Liver (tissue), 9 donors: ENCODE data around the gene AOPEP. TPM values are rescaled to one million over a fixed set of nuclear protein-coding genes. Genes with fewer than 3 reads are reported as not detected.

ENCODE experiments used
- DNase-seq: peaks from one replicate; pipeline ENCODE4 v3.0.0-alpha.2; 2017; ENCODE audit warnings: low spot score
- H3K27ac ChIP-seq, 2 donors: one replicate each; pipeline ENCODE4 v1.7.0; 2013; ENCODE audit warnings: inconsistent platforms in 2 of 2, low read length in 2 of 2, control low read depth in 1 of 2, low read depth in 1 of 2, mild to moderate bottlenecking in 1 of 2
- H3K27me3 ChIP-seq, 4 donors: one replicate each; pipeline versions ENCODE4 v1.6.1 to v1.7.0; 2013; ENCODE audit warnings: low read length in 3 of 4, inconsistent platforms in 1 of 4, mild to moderate bottlenecking in 1 of 4, moderate library complexity in 1 of 4; ENCODE audit not compliant: control insufficient read depth in 4 of 4, insufficient read depth in 4 of 4
- H3K36me3 ChIP-seq, 4 donors: one replicate each; pipeline versions ENCODE4 v1.6.1 to v1.7.0; 2013; ENCODE audit warnings: low read length in 3 of 4, mild to moderate bottlenecking in 3 of 4, low read depth in 1 of 4, moderate library complexity in 1 of 4; ENCODE audit not compliant: control insufficient read depth in 4 of 4, insufficient read depth in 3 of 4
- H3K4me1 ChIP-seq, 4 donors: one replicate each; pipeline versions ENCODE4 v1.6.1 to v1.7.0; 2013; ENCODE audit warnings: low read length in 3 of 4, mild to moderate bottlenecking in 3 of 4, moderate library complexity in 1 of 4; ENCODE audit not compliant: control insufficient read depth in 4 of 4, insufficient read depth in 4 of 4
- H3K4me3 ChIP-seq, 3 donors: one replicate each; pipeline versions ENCODE4 v1.6.1 to v1.7.0; 2013; ENCODE audit warnings: low read length in 3 of 3, control low read depth in 1 of 3, low read depth in 1 of 3, mild to moderate bottlenecking in 1 of 3
- H3K9ac ChIP-seq, 2 donors: one replicate each; pipeline ENCODE4 v1.7.0; 2013; ENCODE audit warnings: low read length in 2 of 2, mild to moderate bottlenecking in 2 of 2, moderate library complexity in 2 of 2, control low read depth in 1 of 2, low read depth in 1 of 2
- H3K9me3 ChIP-seq, 4 donors: one replicate each; pipeline versions ENCODE4 v1.6.1 to v1.7.0; 2013; ENCODE audit warnings: low read length in 3 of 4; ENCODE audit not compliant: control insufficient read depth in 4 of 4
- EGR1 ChIP-seq, 2 donors: IDR thresholded peaks; 2 replicates each; pipeline ENCODE4 v1.6.1; 2016 to 2018; ENCODE audit warnings: antibody characterized with exemption in 2 of 2, low read depth in 2 of 2
- FOXA1 ChIP-seq: IDR thresholded peaks from 2 replicates; pipeline ENCODE4 v1.6.1; 2016; ENCODE audit warnings: antibody characterized with exemption
- FOXA2 ChIP-seq: IDR thresholded peaks from 2 replicates; pipeline ENCODE4 v1.6.1; 2016; ENCODE audit warnings: antibody characterized with exemption
- GABPA ChIP-seq, 2 donors: IDR thresholded peaks in 1 of 2; conservative IDR thresholded peaks in 1 of 2; 2 replicates each; pipeline ENCODE4 v1.6.1; 2016; ENCODE audit warnings: antibody characterized with exemption in 2 of 2, mild to moderate bottlenecking in 1 of 2, moderate library complexity in 1 of 2
- HNF4A ChIP-seq, 2 donors: conservative IDR thresholded peaks; 2 replicates each; pipeline ENCODE4 v1.6.1; 2016; ENCODE audit warnings: antibody characterized with exemption in 2 of 2, mild to moderate bottlenecking in 2 of 2
- HNF4G ChIP-seq: IDR thresholded peaks from 2 replicates; pipeline ENCODE4 v1.6.1; 2016; ENCODE audit warnings: antibody characterized with exemption
- JUND ChIP-seq, 2 donors: IDR thresholded peaks; 2 replicates each; pipeline ENCODE4 v1.6.1; 2016; ENCODE audit warnings: antibody characterized with exemption in 2 of 2
- NR2F2 ChIP-seq: IDR thresholded peaks from 2 replicates; pipeline ENCODE4 v1.6.1; 2016; ENCODE audit warnings: antibody characterized with exemption
- RAD21 ChIP-seq, 2 donors: IDR thresholded peaks; 2 replicates each; pipeline ENCODE4 v1.6.1; 2016; ENCODE audit warnings: antibody characterized with exemption in 2 of 2, mild to moderate bottlenecking in 2 of 2
- RXRA ChIP-seq, 2 donors: IDR thresholded peaks; 2 replicates each; pipeline ENCODE4 v1.6.1; 2017 to 2018; ENCODE audit warnings: antibody characterized with exemption in 2 of 2, mild to moderate bottlenecking in 1 of 2
- SP1 ChIP-seq: IDR thresholded peaks from 2 replicates; pipeline ENCODE4 v1.6.1; 2018; ENCODE audit warnings: antibody characterized with exemption, mild to moderate bottlenecking
- TAF1 ChIP-seq: conservative IDR thresholded peaks from 2 replicates; pipeline ENCODE4 v1.6.1; 2016; ENCODE audit warnings: antibody characterized with exemption, mild to moderate bottlenecking
- YY1 ChIP-seq: IDR thresholded peaks from 2 replicates; pipeline ENCODE4 v1.6.1; 2016; ENCODE audit warnings: antibody characterized with exemption, mild to moderate bottlenecking
- WGBS: extraction: QIAGEN DNeasy Blood & Tissue Kit; methylation state at CpG from one replicate; pipeline ENCODE4 v1.1.7; 2013; 5-methylcytosine and 5-hydroxymethylcytosine counted together
- polyA plus RNA-seq, 2 donors: library from polyadenylated mRNA; stranded (reverse) in 1 of 2; unstranded in 1 of 2; fragments of 200-250 nt in 1 of 2; fragments of >200 nt in 1 of 2; fragmentation: Nextera tagmentation in 1 of 2; extraction: Ambion mirVana in 1 of 2; gene quantifications; one replicate each; pipeline versions ENCODE4 v1.2.1 to v1.2.3, GENCODE V29; 2013 to 2015
- total RNA-seq, 2 donors: library from RNA; depleted of rRNA; stranded (reverse); fragments of >200 nt; gene quantifications; one replicate each; pipeline ENCODE4 v1.2.3, GENCODE V29; 2014
- TF ChIP-seq, protein P1 (sequence below): IDR thresholded peaks from 2 replicates; pipeline ENCODE4 v1.6.1; 2016; ENCODE audit warnings: antibody characterized with exemption
- TF ChIP-seq, protein P2 (sequence below): IDR thresholded peaks from 2 replicates; pipeline ENCODE4 v1.6.1; 2016; ENCODE audit warnings: antibody characterized with exemption, mild to moderate bottlenecking
- TF ChIP-seq, protein P3 (sequence below): IDR thresholded peaks from 2 replicates; pipeline ENCODE4 v1.6.1; 2016; ENCODE audit warnings: antibody characterized with exemption
- TF ChIP-seq, protein P4 (sequence below): fragments of 150-350 bp; IDR thresholded peaks from 2 replicates; pipeline ENCODE4 v1.5.1; 2017; ENCODE audit warnings: improper control_type of control experiment, low read depth, low read length; ENCODE audit not compliant: missing input control
- TF ChIP-seq, protein P5 (sequence below): IDR thresholded peaks from 2 replicates; pipeline ENCODE4 v1.6.1; 2016; ENCODE audit warnings: antibody characterized with exemption
- donor health status: healthy.
- donor health status: healthy.
- donor health status: healthy.
- donor health status: healthy.
- donor health status: healthy.

AOPEP gene
- total and polyA plus RNA-seq, 4 donors = 22.2 to 77.1 (median 34.8) TPM

DNA sequence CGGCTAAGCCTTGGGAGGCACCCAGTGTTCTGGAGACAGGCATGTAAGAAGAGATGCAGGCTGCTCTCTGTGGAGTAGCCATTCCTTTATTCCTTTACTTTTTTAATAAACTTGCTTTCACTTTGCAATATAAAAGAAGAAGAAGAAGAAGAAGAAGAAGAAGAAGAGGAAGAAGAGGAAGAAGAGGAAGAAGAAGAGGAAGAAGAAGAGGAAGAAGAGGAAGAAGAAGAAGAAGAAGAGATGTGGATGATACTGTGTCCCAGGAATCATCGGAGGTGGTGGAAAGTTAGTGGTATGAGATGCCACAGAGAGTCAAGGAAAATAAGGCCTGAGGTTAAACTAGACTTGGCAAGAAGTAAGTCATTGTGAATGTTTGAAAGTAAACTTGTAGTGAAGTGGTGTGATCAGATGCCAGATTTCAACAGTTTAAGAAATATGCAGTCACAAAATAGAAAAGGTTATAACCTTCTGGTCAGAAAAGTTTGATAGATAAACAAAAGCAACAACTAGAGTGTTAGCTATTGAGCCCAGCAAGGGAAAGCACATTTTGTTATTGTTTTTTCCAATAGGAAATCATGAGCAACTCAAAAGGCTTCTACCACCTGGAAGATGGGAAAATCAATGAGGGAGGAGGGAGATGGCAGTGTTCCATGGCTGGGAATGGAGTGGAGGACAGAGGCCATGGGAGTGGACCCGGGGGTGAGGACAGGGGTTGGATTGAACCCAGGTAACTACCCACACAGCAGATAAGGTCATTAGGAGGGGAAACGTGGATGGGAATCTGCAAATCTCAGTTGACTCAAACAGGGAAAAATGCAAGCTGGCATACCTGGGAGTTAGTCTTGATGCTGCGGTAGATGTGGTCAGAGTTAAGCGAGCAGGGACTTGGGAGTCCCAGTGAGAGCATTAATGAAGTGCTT lies 16.8 kb downstream of the AOPEP start:
- H3K9ac ChIP-seq = peak overlapping the region in 1 of 2 donors; percentile 28
- DNase-seq = no peak
- no peaks in the 10 kb centered on the region for H3K36me3 ChIP-seq
- no peak overlapping the region for H3K4me3 ChIP-seq
- H3K9me3 ChIP-seq = no peaks in the 10 kb centered on the region
- H3K27ac ChIP-seq = peak overlapping the region; percentile 5 to 37
- peaks cover 0 to 11% (median 4%) of the 10 kb centered on the region in 4 donors for H3K4me1 ChIP-seq
- 53% methylated on average over 6 of the region's 6 CpGs for WGBS
- H3K27me3 ChIP-seq = no peaks in the 10 kb centered on the region
- TF ChIP-seq TAF1 (no peak), GABPA (IDR thresholded peaks at IDR 0.05 in 1 of 2, conservative IDR thresholded peaks at IDR 0.05 in 1 of 2) (no peak), FOXA1 (peak; percentile 51), YY1 (peak; percentile 77), NR2F2 (peak; percentile 76), HNF4G (peak; percentile 78), SP1 (peak; percentile 87), HNF4A (conservative IDR thresholded peaks at IDR 0.05) (peak; percentile 95), JUND (IDR thresholded peaks at IDR 0.05) (peak; percentile 94 to 97), FOXA2 (peak; percentile 73), RAD21 (IDR thresholded peaks at IDR 0.05) (peak; percentile 60 to 62), EGR1 (IDR thresholded peaks at IDR 0.05; ENCODE audit: low read depth in 2 of 2) (peak in 1 of 2 donors; percentile 94), RXRA (IDR thresholded peaks at IDR 0.05) (peak; percentile 96 to 97)
- TF ChIP-seq, protein P1, sequence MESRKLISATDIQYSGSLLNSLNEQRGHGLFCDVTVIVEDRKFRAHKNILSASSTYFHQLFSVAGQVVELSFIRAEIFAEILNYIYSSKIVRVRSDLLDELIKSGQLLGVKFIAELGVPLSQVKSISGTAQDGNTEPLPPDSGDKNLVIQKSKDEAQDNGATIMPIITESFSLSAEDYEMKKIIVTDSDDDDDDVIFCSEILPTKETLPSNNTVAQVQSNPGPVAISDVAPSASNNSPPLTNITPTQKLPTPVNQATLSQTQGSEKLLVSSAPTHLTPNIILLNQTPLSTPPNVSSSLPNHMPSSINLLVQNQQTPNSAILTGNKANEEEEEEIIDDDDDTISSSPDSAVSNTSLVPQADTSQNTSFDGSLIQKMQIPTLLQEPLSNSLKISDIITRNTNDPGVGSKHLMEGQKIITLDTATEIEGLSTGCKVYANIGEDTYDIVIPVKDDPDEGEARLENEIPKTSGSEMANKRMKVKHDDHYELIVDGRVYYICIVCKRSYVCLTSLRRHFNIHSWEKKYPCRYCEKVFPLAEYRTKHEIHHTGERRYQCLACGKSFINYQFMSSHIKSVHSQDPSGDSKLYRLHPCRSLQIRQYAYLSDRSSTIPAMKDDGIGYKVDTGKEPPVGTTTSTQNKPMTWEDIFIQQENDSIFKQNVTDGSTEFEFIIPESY = peak; percentile 74
- TF ChIP-seq, protein P2, sequence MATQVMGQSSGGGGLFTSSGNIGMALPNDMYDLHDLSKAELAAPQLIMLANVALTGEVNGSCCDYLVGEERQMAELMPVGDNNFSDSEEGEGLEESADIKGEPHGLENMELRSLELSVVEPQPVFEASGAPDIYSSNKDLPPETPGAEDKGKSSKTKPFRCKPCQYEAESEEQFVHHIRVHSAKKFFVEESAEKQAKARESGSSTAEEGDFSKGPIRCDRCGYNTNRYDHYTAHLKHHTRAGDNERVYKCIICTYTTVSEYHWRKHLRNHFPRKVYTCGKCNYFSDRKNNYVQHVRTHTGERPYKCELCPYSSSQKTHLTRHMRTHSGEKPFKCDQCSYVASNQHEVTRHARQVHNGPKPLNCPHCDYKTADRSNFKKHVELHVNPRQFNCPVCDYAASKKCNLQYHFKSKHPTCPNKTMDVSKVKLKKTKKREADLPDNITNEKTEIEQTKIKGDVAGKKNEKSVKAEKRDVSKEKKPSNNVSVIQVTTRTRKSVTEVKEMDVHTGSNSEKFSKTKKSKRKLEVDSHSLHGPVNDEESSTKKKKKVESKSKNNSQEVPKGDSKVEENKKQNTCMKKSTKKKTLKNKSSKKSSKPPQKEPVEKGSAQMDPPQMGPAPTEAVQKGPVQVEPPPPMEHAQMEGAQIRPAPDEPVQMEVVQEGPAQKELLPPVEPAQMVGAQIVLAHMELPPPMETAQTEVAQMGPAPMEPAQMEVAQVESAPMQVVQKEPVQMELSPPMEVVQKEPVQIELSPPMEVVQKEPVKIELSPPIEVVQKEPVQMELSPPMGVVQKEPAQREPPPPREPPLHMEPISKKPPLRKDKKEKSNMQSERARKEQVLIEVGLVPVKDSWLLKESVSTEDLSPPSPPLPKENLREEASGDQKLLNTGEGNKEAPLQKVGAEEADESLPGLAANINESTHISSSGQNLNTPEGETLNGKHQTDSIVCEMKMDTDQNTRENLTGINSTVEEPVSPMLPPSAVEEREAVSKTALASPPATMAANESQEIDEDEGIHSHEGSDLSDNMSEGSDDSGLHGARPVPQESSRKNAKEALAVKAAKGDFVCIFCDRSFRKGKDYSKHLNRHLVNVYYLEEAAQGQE = peak; percentile 61
- TF ChIP-seq, protein P3, sequence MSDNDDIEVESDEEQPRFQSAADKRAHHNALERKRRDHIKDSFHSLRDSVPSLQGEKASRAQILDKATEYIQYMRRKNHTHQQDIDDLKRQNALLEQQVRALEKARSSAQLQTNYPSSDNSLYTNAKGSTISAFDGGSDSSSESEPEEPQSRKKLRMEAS = peak; percentile 94
- TF ChIP-seq, protein P4, sequence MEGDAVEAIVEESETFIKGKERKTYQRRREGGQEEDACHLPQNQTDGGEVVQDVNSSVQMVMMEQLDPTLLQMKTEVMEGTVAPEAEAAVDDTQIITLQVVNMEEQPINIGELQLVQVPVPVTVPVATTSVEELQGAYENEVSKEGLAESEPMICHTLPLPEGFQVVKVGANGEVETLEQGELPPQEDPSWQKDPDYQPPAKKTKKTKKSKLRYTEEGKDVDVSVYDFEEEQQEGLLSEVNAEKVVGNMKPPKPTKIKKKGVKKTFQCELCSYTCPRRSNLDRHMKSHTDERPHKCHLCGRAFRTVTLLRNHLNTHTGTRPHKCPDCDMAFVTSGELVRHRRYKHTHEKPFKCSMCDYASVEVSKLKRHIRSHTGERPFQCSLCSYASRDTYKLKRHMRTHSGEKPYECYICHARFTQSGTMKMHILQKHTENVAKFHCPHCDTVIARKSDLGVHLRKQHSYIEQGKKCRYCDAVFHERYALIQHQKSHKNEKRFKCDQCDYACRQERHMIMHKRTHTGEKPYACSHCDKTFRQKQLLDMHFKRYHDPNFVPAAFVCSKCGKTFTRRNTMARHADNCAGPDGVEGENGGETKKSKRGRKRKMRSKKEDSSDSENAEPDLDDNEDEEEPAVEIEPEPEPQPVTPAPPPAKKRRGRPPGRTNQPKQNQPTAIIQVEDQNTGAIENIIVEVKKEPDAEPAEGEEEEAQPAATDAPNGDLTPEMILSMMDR = no peak
- TF ChIP-seq, protein P5, sequence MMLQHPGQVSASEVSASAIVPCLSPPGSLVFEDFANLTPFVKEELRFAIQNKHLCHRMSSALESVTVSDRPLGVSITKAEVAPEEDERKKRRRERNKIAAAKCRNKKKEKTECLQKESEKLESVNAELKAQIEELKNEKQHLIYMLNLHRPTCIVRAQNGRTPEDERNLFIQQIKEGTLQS = peak; percentile 78
